ENCODE results near the gene EHD2.
"Not testable (repeated sequence)": the region's sequence is repeated elsewhere in the genome, so short reads cannot be mapped to it uniquely, and the experiment has no call there.

The EHD2 gene

GRCh38 chr19:47718415-47719046, 5.3 kb downstream of the EHD2 start:
- H3K27ac Mint-ChIP-seq; H3K4me3 Mint-ChIP-seq; H3K9me3 Mint-ChIP-seq; H3K36me3 Mint-ChIP-seq (ENCODE audit: low read depth); H3K4me1 Mint-ChIP-seq (ENCODE audit: low read depth): not testable (repeated sequence)
- peaks cover 27% of the 10 kb centered on the region for H3K27me3 Mint-ChIP-seq

- H3K4me3 Mint-ChIP-seq = no peak overlapping the region
These were observed 6.0 kb downstream of the EHD2 start for GRCh38 chr19:47719047-47719859.

GRCh38 chr19:47720669-47721422, 7.6 kb downstream of the EHD2 start:
- no peaks in the 10 kb centered on the region for H3K4me1 Mint-ChIP-seq (ENCODE audit: low read depth)
- peaks cover 15% of the 10 kb centered on the region for H3K27me3 Mint-ChIP-seq
- no peak overlapping the region for H3K27ac Mint-ChIP-seq
- no peak overlapping the region for H3K4me3 Mint-ChIP-seq
- H3K9me3 Mint-ChIP-seq = no peaks in the 10 kb centered on the region
- no peaks in the 10 kb centered on the region for H3K36me3 Mint-ChIP-seq (ENCODE audit: low read depth)

More at GRCh38 chr19:47719047-47719859, 6.0 kb downstream of the EHD2 start:
- Mint-ChIP-seq H3K9me3 (no peaks in the 10 kb centered on the region), H3K27me3 (peaks cover 22% of the 10 kb centered on the region), H3K4me1 (ENCODE audit: low read depth) (no peaks in the 10 kb centered on the region), H3K36me3 (ENCODE audit: low read depth) (no peaks in the 10 kb centered on the region), H3K27ac (no peak overlapping the region)

- Mint-ChIP-seq H3K9me3 (no peaks in the 10 kb centered on the region), H3K4me1 (ENCODE audit: low read depth) (peaks cover 4% of the 10 kb centered on the region), H3K4me3 (no peak overlapping the region), H3K36me3 (ENCODE audit: low read depth) (no peaks in the 10 kb centered on the region), H3K27me3 (peaks cover 25% of the 10 kb centered on the region), H3K27ac (no peak overlapping the region)
These were observed 10.3 kb downstream of the EHD2 start for GRCh38 chr19:47723581-47723940.

GRCh38 chr19:47725759-47726401, 12.7 kb downstream of the EHD2 start:
- H3K4me1 Mint-ChIP-seq (ENCODE audit: low read depth) = peaks cover 19% of the 10 kb centered on the region
- H3K27me3 Mint-ChIP-seq = peaks cover 32% of the 10 kb centered on the region
- H3K36me3 Mint-ChIP-seq (ENCODE audit: low read depth) = no peaks in the 10 kb centered on the region
- H3K4me3 Mint-ChIP-seq = no peak overlapping the region
- no peak overlapping the region for H3K27ac Mint-ChIP-seq
- H3K9me3 Mint-ChIP-seq = no peaks in the 10 kb centered on the region

GRCh38 chr19:47726467-47726866, 13.2 kb downstream of the EHD2 start:
- H3K9me3 Mint-ChIP-seq = no peaks in the 10 kb centered on the region
- peaks cover 19% of the 10 kb centered on the region for H3K4me1 Mint-ChIP-seq (ENCODE audit: low read depth)
- no peaks in the 10 kb centered on the region for H3K36me3 Mint-ChIP-seq (ENCODE audit: low read depth)
- no peak overlapping the region for H3K4me3 Mint-ChIP-seq
- peaks cover 34% of the 10 kb centered on the region for H3K27me3 Mint-ChIP-seq
- H3K27ac Mint-ChIP-seq = no peak overlapping the region

GRCh38 chr19:47728295-47728694, 15.1 kb downstream of the EHD2 start:
- not testable (repeated sequence) for H3K36me3 Mint-ChIP-seq (ENCODE audit: low read depth); H3K9me3 Mint-ChIP-seq; H3K27ac Mint-ChIP-seq; H3K4me3 Mint-ChIP-seq
- H3K4me1 Mint-ChIP-seq (ENCODE audit: low read depth) = peaks cover 19% of the 10 kb centered on the region
- H3K27me3 Mint-ChIP-seq = peaks cover 34% of the 10 kb centered on the region

- Mint-ChIP-seq H3K27me3 (peaks cover 35% of the 10 kb centered on the region), H3K36me3 (ENCODE audit: low read depth) (no peaks in the 10 kb centered on the region), H3K27ac (peak overlapping the region; percentile 33), H3K9me3 (no peaks in the 10 kb centered on the region), H3K4me3 (peak overlapping the region; percentile 52), H3K4me1 (ENCODE audit: low read depth) (peaks cover 19% of the 10 kb centered on the region)
These were observed 16.2 kb downstream of the EHD2 start for GRCh38 chr19:47729468-47729798.

GRCh38 chr19:47729799-47730520, 16.7 kb downstream of the EHD2 start:
- no peaks in the 10 kb centered on the region for H3K9me3 Mint-ChIP-seq
- peaks cover 33% of the 10 kb centered on the region for H3K27me3 Mint-ChIP-seq
- H3K36me3 Mint-ChIP-seq (ENCODE audit: low read depth) = no peaks in the 10 kb centered on the region
- peaks cover 19% of the 10 kb centered on the region for H3K4me1 Mint-ChIP-seq (ENCODE audit: low read depth)
- peak overlapping the region; percentile 52 for H3K4me3 Mint-ChIP-seq
- H3K27ac Mint-ChIP-seq = no peak overlapping the region

GRCh38 chr19:47730521-47730889, 17.3 kb downstream of the EHD2 start:
- H3K9me3 Mint-ChIP-seq = no peaks in the 10 kb centered on the region
- H3K4me1 Mint-ChIP-seq (ENCODE audit: low read depth) = peaks cover 19% of the 10 kb centered on the region
- H3K27me3 Mint-ChIP-seq = peaks cover 31% of the 10 kb centered on the region
- peak overlapping the region; percentile 52 for H3K4me3 Mint-ChIP-seq
- H3K36me3 Mint-ChIP-seq (ENCODE audit: low read depth) = no peaks in the 10 kb centered on the region
- H3K27ac Mint-ChIP-seq = no peak overlapping the region

- Mint-ChIP-seq H3K36me3 (ENCODE audit: low read depth) (no peaks in the 10 kb centered on the region), H3K9me3 (no peaks in the 10 kb centered on the region), H3K4me1 (ENCODE audit: low read depth) (peaks cover 19% of the 10 kb centered on the region), H3K27me3 (peaks cover 31% of the 10 kb centered on the region), H3K4me3 (no peak overlapping the region), H3K27ac (no peak overlapping the region)
These were observed 17.7 kb downstream of the EHD2 start for GRCh38 chr19:47730910-47731309.

GRCh38 chr19:47735131-47735530, 21.9 kb downstream of the EHD2 start:
- H3K9me3 Mint-ChIP-seq = no peaks in the 10 kb centered on the region
- H3K27me3 Mint-ChIP-seq = peaks cover 14% of the 10 kb centered on the region
- H3K4me3 Mint-ChIP-seq = no peak overlapping the region
- peaks cover 3% of the 10 kb centered on the region for H3K4me1 Mint-ChIP-seq (ENCODE audit: low read depth)
- H3K27ac Mint-ChIP-seq = no peak overlapping the region
- H3K36me3 Mint-ChIP-seq (ENCODE audit: low read depth) = no peaks in the 10 kb centered on the region

GRCh38 chr19:47740866-47741519, 27.8 kb downstream of the EHD2 start:
- Mint-ChIP-seq H3K36me3 (ENCODE audit: low read depth) (no peaks in the 10 kb centered on the region), H3K27ac (no peak overlapping the region), H3K4me1 (ENCODE audit: low read depth) (peaks cover 37% of the 10 kb centered on the region), H3K4me3 (no peak overlapping the region), H3K9me3 (no peaks in the 10 kb centered on the region), H3K27me3 (no peaks in the 10 kb centered on the region)

- no peaks in the 10 kb centered on the region for H3K9me3 Mint-ChIP-seq
- no peak overlapping the region for H3K4me3 Mint-ChIP-seq
- H3K27me3 Mint-ChIP-seq = no peaks in the 10 kb centered on the region
- peak overlapping the region; percentile 94 for H3K27ac Mint-ChIP-seq
- peaks cover 39% of the 10 kb centered on the region for H3K4me1 Mint-ChIP-seq (ENCODE audit: low read depth)
- peaks cover under 1% of the 10 kb centered on the region for H3K36me3 Mint-ChIP-seq (ENCODE audit: low read depth)
These were observed 28.4 kb downstream of the EHD2 start for GRCh38 chr19:47741544-47742140.
